ENCODE data around the gene DNM1. TPM values are rescaled to one million over a fixed set of nuclear protein-coding genes. Genes with fewer than 3 reads are reported as not detected.

Gene DNM1
- polyA plus RNA-seq, 10 donors, result 32.0 to 119 (median 52.2) TPM

GRCh38 chr9:128175726-128176125, 27.5 kb upstream of the DNM1 start:
- no peak for DNase-seq

GRCh38 chr9:128178806-128179431, 24.3 kb upstream of the DNM1 start:
- DNase-seq, result no peak

GRCh38 chr9:128180001-128180400, 23.2 kb upstream of the DNM1 start:
- DNase-seq, result no peak

- no peak for DNase-seq
These were observed 22.7 kb upstream of the DNM1 start for GRCh38 chr9:128180447-128180846.

GRCh38 chr9:128181480-128181879, 21.7 kb upstream of the DNM1 start:
- peak in 1 of 3 donors; percentile 50 for DNase-seq

GRCh38 chr9:128182893-128183588, 20.1 kb upstream of the DNM1 start:
- no peak for DNase-seq

GRCh38 chr9:128185979-128186965, 16.9 kb upstream of the DNM1 start:
- DNase-seq, result no peak

GRCh38 chr9:128187361-128187760, 15.8 kb upstream of the DNM1 start:
- no peak for DNase-seq

GRCh38 chr9:128188209-128188608, 15.0 kb upstream of the DNM1 start:
- DNase-seq, result no peak

- DNase-seq, result no peak
These were observed 13.2 kb upstream of the DNM1 start for GRCh38 chr9:128190013-128190412.

GRCh38 chr9:128190516-128191405, 12.4 kb upstream of the DNM1 start:
- peak in 1 of 3 donors; percentile 73 for DNase-seq

- DNase-seq, result peak; percentile 78 to 94 (median 88)
These were observed 11.7 kb upstream of the DNM1 start, which contains the start of gene CIZ1 for GRCh38 chr9:128191406-128192046. Gene CIZ1 (minus strand): TSS chr9:128191572. CDS start chr9:128190857, 715 bp downstream.

- peak; percentile 83 to 90 (median 84) for DNase-seq
These were observed 10.4 kb upstream of the DNM1 start for GRCh38 chr9:128192601-128193371.

- DNase-seq, result no peak
These were observed 9.6 kb upstream of the DNM1 start for GRCh38 chr9:128193469-128194096.

- DNase-seq, result no peak
These were observed 1.5 kb upstream of the DNM1 start for GRCh38 chr9:128201441-128202369.

- DNase-seq, result no peak
These were observed 543 bp upstream of the DNM1 start for GRCh38 chr9:128202648-128203023.

GRCh38 chr9:128203707-128204551, 750 bp downstream of the DNM1 start:
- DNase-seq, result peak; percentile 20 to 81 (median 42)

All from muscle of back (tissue), 11 donors.